GM12878 (cell line): ENCODE measurements around the gene GMPPB.

Experiments
- CEBPZ ChIP-seq: fragments of 150-350 bp; IDR thresholded peaks from 2 replicates; pipeline ENCODE4 v1.6.1; 2016; ENCODE audit warnings: low read depth, low read length
- CTCF ChIP-seq, 3 experiments: IDR thresholded peaks in 2 of 3; conservative IDR thresholded peaks in 1 of 3; 2 replicates each; pipeline ENCODE4 v1.5.1; 2011; ENCODE audit warnings: low read depth in 3 of 3, low read length in 3 of 3, mild to moderate bottlenecking in 3 of 3, control low read depth in 2 of 3, moderate library complexity in 2 of 3, inconsistent platforms in 1 of 3, mixed read lengths in 1 of 3; ENCODE audit not compliant: control insufficient read depth in 2 of 3, insufficient read depth in 1 of 3; ENCODE audit errors: extremely low read depth in 1 of 3
- EZH2 ChIP-seq: IDR thresholded peaks from 2 replicates; pipeline ENCODE4 v1.6.1; 2012; ENCODE audit warnings: low read depth, mild to moderate bottlenecking, control low read depth, inconsistent platforms, low read length, borderline replicate concordance; ENCODE audit not compliant: control insufficient read depth
- POLR2A ChIP-seq: IDR thresholded peaks from 2 replicates; pipeline ENCODE4 v1.6.1; 2011; ENCODE audit warnings: low read depth, mild to moderate bottlenecking, low read length
- POU2F2 ChIP-seq: IDR thresholded peaks from 3 replicates; pipeline ENCODE4 v1.6.1; 2011; ENCODE audit warnings: low read depth, mild to moderate bottlenecking, low read length, borderline replicate concordance
- REST ChIP-seq: IDR thresholded peaks from 2 replicates; pipeline ENCODE4 v1.6.1; 2012; ENCODE audit warnings: mild to moderate bottlenecking, low read depth, low read length
- SMC3 ChIP-seq: IDR thresholded peaks from 2 replicates; pipeline ENCODE4 v1.6.1; 2011; ENCODE audit warnings: low read length, improper control_type of control experiment, borderline replicate concordance

- no peak for TF ChIP-seq CTCF (IDR thresholded peaks at IDR 0.05 in 2 of 3, conservative IDR thresholded peaks at IDR 0.05 in 1 of 3; ENCODE audit: control insufficient read depth in 2 of 3, extremely low read depth in 1 of 3, insufficient read depth in 1 of 3, low read depth in 3 of 3, low read length in 3 of 3)
- TF ChIP-seq POLR2A: no peak
- no peak for TF ChIP-seq SMC3
- TF ChIP-seq POU2F2: no peak
- TF ChIP-seq CEBPZ: no peak
- no peak for TF ChIP-seq REST
- no peak for TF ChIP-seq EZH2
These were observed 47.8 kb downstream of the GMPPB start for GRCh38 chr3:49675912-49676311.
